ENCODE data around the gene PTAFR.

The PTAFR gene

GRCh38 chr1:28161751-28162150, 14.7 kb downstream of the PTAFR start:
- no peak for TF ChIP-seq CTCF (IDR thresholded peaks at IDR 0.05; ENCODE audit: low read depth, low read length)
- H3K4me3 ChIP-seq (ENCODE audit: low read depth, low read length): no peak overlapping the region

GRCh38 chr1:28160782-28161266, 15.7 kb downstream of the PTAFR start:
- TF ChIP-seq CTCF (IDR thresholded peaks at IDR 0.05; ENCODE audit: low read depth, low read length): no peak

GRCh38 chr1:28159680-28160079, 16.8 kb downstream of the PTAFR start:
- TF ChIP-seq CTCF (IDR thresholded peaks at IDR 0.05; ENCODE audit: low read depth, low read length): no peak
- H3K4me3 ChIP-seq (ENCODE audit: low read depth, low read length): no peak overlapping the region

More at GRCh38 chr1:28160782-28161266, 15.7 kb downstream of the PTAFR start:
- no peak overlapping the region for H3K4me3 ChIP-seq (ENCODE audit: low read depth, low read length)

GRCh38 chr1:28159243-28159642, 17.2 kb downstream of the PTAFR start:
- TF ChIP-seq CTCF (IDR thresholded peaks at IDR 0.05; ENCODE audit: low read depth, low read length): no peak
- H3K4me3 ChIP-seq (ENCODE audit: low read depth, low read length): no peak overlapping the region

GRCh38 chr1:28157894-28158293, 18.6 kb downstream of the PTAFR start:
- H3K4me3 ChIP-seq (ENCODE audit: low read depth, low read length): no peak overlapping the region
- TF ChIP-seq CTCF (IDR thresholded peaks at IDR 0.05; ENCODE audit: low read depth, low read length): no peak

GRCh38 chr1:28156821-28157220, 19.7 kb downstream of the PTAFR start:
- TF ChIP-seq CTCF (IDR thresholded peaks at IDR 0.05; ENCODE audit: low read depth, low read length): no peak
- H3K4me3 ChIP-seq (ENCODE audit: low read depth, low read length): no peak overlapping the region

- H3K4me3 ChIP-seq (ENCODE audit: low read depth, low read length): no peak overlapping the region
- TF ChIP-seq CTCF (IDR thresholded peaks at IDR 0.05; ENCODE audit: low read depth, low read length): no peak
Observed at GRCh38 chr1:28155628-28156027, 20.9 kb downstream of the PTAFR start.

Data from WI38 (cell line).